H9 (cell line): ENCODE data around the gene ACER3. TPM values are rescaled to one million over a fixed set of nuclear protein-coding genes. Genes with fewer than 3 reads are reported as not detected.

ENCODE experiments used
- DNase-seq: peaks from one replicate; pipeline ENCODE4 v3.0.0-alpha.2; 2017
- H2AFZ ChIP-seq: one replicate; pipeline ENCODE4 v1.6.1; 2013; ENCODE audit warnings: mild to moderate bottlenecking, low read length, control low read depth, moderate library complexity
- H2AK5ac ChIP-seq: 2 replicates; pipeline ENCODE4 v1.6.1; 2013; ENCODE audit warnings: low read length, control low read depth, mixed read lengths; ENCODE audit not compliant: insufficient read length
- H2BK120ac ChIP-seq: one replicate; pipeline ENCODE4 v1.6.1; 2013; ENCODE audit warnings: low read depth, mild to moderate bottlenecking, low read length, control low read depth, inconsistent platforms; ENCODE audit not compliant: poor library complexity, severe bottlenecking
- H2BK12ac ChIP-seq: 2 replicates; pipeline ENCODE4 v1.6.1; 2013; ENCODE audit warnings: low read length, control low read depth, mixed read lengths, low read depth; ENCODE audit not compliant: insufficient read length
- H2BK15ac ChIP-seq: 2 replicates; pipeline ENCODE4 v1.6.1; 2013; ENCODE audit warnings: low read depth, low read length, control low read depth
- H2BK20ac ChIP-seq: one replicate; pipeline ENCODE4 v1.6.1; 2013; ENCODE audit warnings: low read depth, mild to moderate bottlenecking, low read length, control low read depth, inconsistent platforms; ENCODE audit not compliant: poor library complexity, severe bottlenecking
- H2BK5ac ChIP-seq: 2 replicates; pipeline ENCODE4 v1.6.1; 2013; ENCODE audit warnings: low read length, control low read depth, mixed read lengths; ENCODE audit not compliant: insufficient read length
- H3K14ac ChIP-seq: 2 replicates; pipeline ENCODE4 v1.6.1; 2013; ENCODE audit warnings: low read length, control low read depth; ENCODE audit not compliant: insufficient read depth
- H3K18ac ChIP-seq: 2 replicates; pipeline ENCODE4 v1.6.1; 2013; ENCODE audit warnings: low read depth, mild to moderate bottlenecking, mixed read lengths, low read length, control low read depth; ENCODE audit not compliant: insufficient read length
- H3K23ac ChIP-seq: 2 replicates; pipeline ENCODE4 v1.6.1; 2013; ENCODE audit warnings: low read length, control low read depth, mixed read lengths, low read depth; ENCODE audit not compliant: insufficient read length
- H3K23me2 ChIP-seq: 2 replicates; pipeline ENCODE4 v1.6.1; 2013; ENCODE audit warnings: low read depth, mild to moderate bottlenecking, mixed read lengths, low read length, control low read depth; ENCODE audit not compliant: insufficient read length, poor library complexity, severe bottlenecking
- H3K27ac ChIP-seq: 2 replicates; pipeline ENCODE4 v1.5.1; 2013; ENCODE audit warnings: low read length, control low read depth, mixed read lengths, low read depth; ENCODE audit not compliant: insufficient read length
- H3K27me3 ChIP-seq: 2 replicates; pipeline ENCODE4 v1.6.1; 2013; ENCODE audit warnings: low read length, control low read depth, inconsistent platforms; ENCODE audit not compliant: insufficient read depth
- H3K4ac ChIP-seq: 2 replicates; pipeline ENCODE4 v1.6.1; 2013; ENCODE audit warnings: low read depth, mild to moderate bottlenecking, control low read depth, inconsistent platforms, low read length, moderate library complexity
- H3K4me1 ChIP-seq: 2 replicates; pipeline ENCODE4 v1.6.1; 2013; ENCODE audit warnings: low read length, control low read depth, inconsistent platforms; ENCODE audit not compliant: insufficient read depth
- H3K4me2 ChIP-seq: 2 replicates; pipeline ENCODE4 v1.6.1; 2013; ENCODE audit warnings: low read length, control low read depth, mixed read lengths; ENCODE audit not compliant: insufficient read length, insufficient read depth
- H3K56ac ChIP-seq: 2 replicates; pipeline ENCODE4 v1.6.1; 2013; ENCODE audit warnings: low read depth, mild to moderate bottlenecking, mixed read lengths, low read length, control low read depth; ENCODE audit not compliant: insufficient read length
- H3K79me1 ChIP-seq: 2 replicates; pipeline ENCODE4 v1.6.1; 2013; ENCODE audit warnings: low read depth, mild to moderate bottlenecking, moderate library complexity, low read length, control low read depth, inconsistent platforms; ENCODE audit not compliant: insufficient read depth, poor library complexity, severe bottlenecking
- H3K79me2 ChIP-seq: 2 replicates; pipeline ENCODE4 v1.6.1; 2013; ENCODE audit warnings: low read length, control low read depth, inconsistent platforms; ENCODE audit not compliant: insufficient read depth
- H3K9ac ChIP-seq: 2 replicates; pipeline ENCODE4 v1.6.1; 2013; ENCODE audit warnings: low read length, control low read depth, mixed read lengths; ENCODE audit not compliant: insufficient read length; ENCODE audit errors: extremely low read depth
- H3K9me3 ChIP-seq: one replicate; pipeline ENCODE4 v1.6.1; 2013; ENCODE audit warnings: low read depth, low read length, inconsistent platforms; ENCODE audit not compliant: control insufficient read depth
- H3T11ph ChIP-seq: one replicate; pipeline ENCODE4 v1.6.1; 2013; ENCODE audit warnings: mild to moderate bottlenecking, low read length, control low read depth, inconsistent platforms
- H4K20me1 ChIP-seq: one replicate; pipeline ENCODE4 v1.6.1; 2013; ENCODE audit not compliant: control insufficient read depth, insufficient read length, insufficient read depth
- H4K5ac ChIP-seq: 2 replicates; pipeline ENCODE4 v1.6.1; 2013; ENCODE audit warnings: low read depth, mild to moderate bottlenecking, mixed read lengths, low read length, control low read depth; ENCODE audit not compliant: insufficient read length
- H4K8ac ChIP-seq: replicated peaks from 2 replicates; pipeline ENCODE4 v1.6.1; 2013; ENCODE audit warnings: low read length, control low read depth, mixed read lengths, low read depth; ENCODE audit not compliant: insufficient read length
- H4K91ac ChIP-seq: 2 replicates; pipeline ENCODE4 v1.6.1; 2013; ENCODE audit warnings: low read depth, mild to moderate bottlenecking, moderate library complexity, mixed read lengths, low read length, control low read depth; ENCODE audit not compliant: insufficient read length
- H3K27ac Mint-ChIP-seq, 3 experiments: 2 replicates in 2 of 3; 3 replicates in 1 of 3; pipeline ENCODE4 v1.8.0; 2020 to 2021; ENCODE audit warnings: mixed read lengths in 3 of 3, mild to moderate bottlenecking in 1 of 3, moderate library complexity in 1 of 3
- H3K27me3 Mint-ChIP-seq: 2 replicates; pipeline ENCODE4 v1.8.0; 2021; ENCODE audit warnings: low read depth, mild to moderate bottlenecking, moderate library complexity, mixed read lengths
- H3K36me3 Mint-ChIP-seq, 3 experiments: 2 replicates in 2 of 3; 3 replicates in 1 of 3; pipeline ENCODE4 v1.8.0; 2020 to 2021; ENCODE audit warnings: low read depth in 3 of 3, mixed read lengths in 3 of 3; ENCODE audit not compliant: insufficient read depth in 1 of 3
- H3K4me1 Mint-ChIP-seq, 2 experiments: 2 replicates each; pipeline ENCODE4 v1.8.0; 2020; ENCODE audit warnings: mixed read lengths in 2 of 2
- H3K4me3 Mint-ChIP-seq, 2 experiments: 2 replicates in 1 of 2; 3 replicates in 1 of 2; pipeline ENCODE4 v1.8.0; 2020 to 2021; ENCODE audit warnings: mild to moderate bottlenecking in 2 of 2, mixed read lengths in 2 of 2, moderate library complexity in 1 of 2
- H3K9me3 Mint-ChIP-seq, 2 experiments: 2 replicates in 1 of 2; 3 replicates in 1 of 2; pipeline ENCODE4 v1.8.0; 2020; ENCODE audit warnings: mild to moderate bottlenecking in 2 of 2, mixed read lengths in 2 of 2, moderate library complexity in 1 of 2
- CTCF ChIP-seq: fragments of 200-600 bp; sonication (generic); conservative IDR thresholded peaks from 3 replicates; pipeline ENCODE4 v1.8.0; 2021; ENCODE audit warnings: antibody characterized with exemption, mild to moderate bottlenecking
- WGBS: extraction: QIAGEN DNeasy Blood & Tissue Kit; methylation state at CpG from one replicate; pipeline ENCODE4 v1.1.7; 2013; ENCODE audit warnings: missing lambda C conversion rate, low lambda C conversion rate, mixed read lengths; ENCODE audit not compliant: insufficient read length; ENCODE audit errors: extremely low coverage; 5-methylcytosine and 5-hydroxymethylcytosine counted together
- total RNA-seq: library from RNA; stranded (reverse); gene quantifications from 2 replicates; pipeline ENCODE4 v1.2.1, GENCODE V29; 2021

Gene ACER3
- total RNA-seq, 1 experiment from 2014 or later, result 14.7 TPM

GRCh38 chr11:77058900-77059299, 198.2 kb downstream of the ACER3 start:
- H3K9ac ChIP-seq, result no peak overlapping the region
- H3K79me1 ChIP-seq, result no peaks in the 10 kb centered on the region
- no peaks in the 10 kb centered on the region for H3K79me2 ChIP-seq
- no peak for TF ChIP-seq CTCF
- WGBS, result no CpG with 5 or more reads among the region's 2 CpGs
- H3K27ac ChIP-seq, result no peak overlapping the region
- H3K4me1 Mint-ChIP-seq, result peaks cover 14 to 18% of the 10 kb centered on the region in 2 experiments
- DNase-seq, result no peak
- no peak overlapping the region for H3K4ac ChIP-seq
- no peak overlapping the region for H2AK5ac ChIP-seq
- no peak overlapping the region for H3K27ac Mint-ChIP-seq
- H4K5ac ChIP-seq, result no peak overlapping the region
- no peak overlapping the region for H3K14ac ChIP-seq
- H4K20me1 ChIP-seq, result no peaks in the 10 kb centered on the region
- H2BK20ac ChIP-seq, result no peak overlapping the region
- no peaks in the 10 kb centered on the region; the same call in 1 of the 2 replicates for H3K27me3 Mint-ChIP-seq
- no peaks in the 10 kb centered on the region for H3K4me1 ChIP-seq
- no peak overlapping the region for H2AFZ ChIP-seq
- no peak overlapping the region for H2BK5ac ChIP-seq
- H3K18ac ChIP-seq, result no peak overlapping the region
- H3K4me2 ChIP-seq, result no peak overlapping the region
- no peak overlapping the region for H4K8ac ChIP-seq
- H4K91ac ChIP-seq, result no peak overlapping the region
- H3K27me3 ChIP-seq, result no peaks in the 10 kb centered on the region
- no peak overlapping the region for H3K23ac ChIP-seq
- H3K4me3 Mint-ChIP-seq, result no peak overlapping the region
- no peak overlapping the region for H3K56ac ChIP-seq
- H3K36me3 Mint-ChIP-seq, result no peaks in the 10 kb centered on the region; a peak in 2 of 7 replicates
- no peak overlapping the region for H2BK120ac ChIP-seq
- H3K9me3 ChIP-seq, result no peaks in the 10 kb centered on the region
- H3K9me3 Mint-ChIP-seq, result peaks cover 6 to 17% of the 10 kb centered on the region in 2 experiments; a peak in 4 of 5 replicates
- H2BK15ac ChIP-seq, result no peak overlapping the region
- no peak overlapping the region for H3T11ph ChIP-seq
- H2BK12ac ChIP-seq, result no peak overlapping the region
- H3K23me2 ChIP-seq, result no peaks in the 10 kb centered on the region
